Neural cell (in vitro differentiated cells): ENCODE measurements around the gene CD84. TPM values are rescaled to one million over a fixed set of nuclear protein-coding genes. Genes with fewer than 3 reads are reported as not detected.
A peak's percentile ranks its signal among the peaks of the same experiment; 100 is the strongest.

Experiments
- H2AFZ ChIP-seq: fragments of 200-600, 300-800 bp; sonication (generic), shearing (Covaris generic); 2 replicates; pipeline ENCODE4 v1.6.0; 2014; ENCODE audit warnings: low read depth, mild to moderate bottlenecking, antibody characterized with exemption, low read length, moderate library complexity
- H3F3A ChIP-seq: fragments of 200-600 bp; shearing (Covaris generic); 2 replicates; pipeline ENCODE4 v1.6.1; 2016; ENCODE audit warnings: mild to moderate bottlenecking, moderate library complexity, mixed read lengths, antibody characterized with exemption, low read length; ENCODE audit not compliant: insufficient read depth, poor library complexity, severe bottlenecking
- H3K27ac ChIP-seq: fragments of 200-600, 300-800 bp; sonication (generic), shearing (Covaris generic); 2 replicates; pipeline ENCODE4 v1.5.1; 2014; ENCODE audit warnings: mild to moderate bottlenecking, low read length, moderate library complexity
- H3K27me3 ChIP-seq: fragments of 300-800, 200-600 bp; sonication (generic), shearing (Covaris generic); 2 replicates; pipeline ENCODE4 v1.6.0; 2014; ENCODE audit warnings: mild to moderate bottlenecking, low read depth, low read length, moderate library complexity; ENCODE audit not compliant: insufficient read depth
- H3K36me3 ChIP-seq: fragments of 300-800, 200-600 bp; sonication (generic), shearing (Covaris generic); 2 replicates; pipeline ENCODE4 v1.5.1; 2014; ENCODE audit warnings: mild to moderate bottlenecking, antibody characterized with exemption, low read length, moderate library complexity; ENCODE audit not compliant: insufficient read depth
- H3K4me2 ChIP-seq: fragments of 300-800, 200-600 bp; sonication (generic), shearing (Covaris generic); 2 replicates; pipeline ENCODE4 v1.6.0; 2014; ENCODE audit warnings: mild to moderate bottlenecking, low read length
- H3K4me3 ChIP-seq: fragments of 300-800, 200-600 bp; sonication (generic), shearing (Covaris generic); 2 replicates; pipeline ENCODE4 v1.5.1; 2014; ENCODE audit warnings: mild to moderate bottlenecking, low read length, moderate library complexity
- H3K79me2 ChIP-seq: fragments of 200-600 bp; shearing (Covaris generic); replicated peaks from 2 replicates; pipeline ENCODE4 v1.6.0; 2014; ENCODE audit warnings: mild to moderate bottlenecking, low read length, moderate library complexity; ENCODE audit not compliant: insufficient read depth
- H3K9ac ChIP-seq: fragments of 300-800, 200-600 bp; sonication (generic), shearing (Covaris generic); 2 replicates; pipeline ENCODE4 v1.6.1; 2016; ENCODE audit warnings: mild to moderate bottlenecking, low read length, mixed read lengths
- H3K9me2 ChIP-seq: fragments of 200-600 bp; shearing (Covaris generic); 2 replicates; pipeline ENCODE4 v1.6.1; 2016; ENCODE audit warnings: mild to moderate bottlenecking, low read length, mixed read lengths; ENCODE audit not compliant: insufficient read depth
- H3K9me3 ChIP-seq: fragments of 200-600, 300-800 bp; sonication (generic), shearing (Covaris generic); 2 replicates; pipeline ENCODE4 v1.6.1; 2016; ENCODE audit warnings: mild to moderate bottlenecking, mixed run types, low read length, moderate library complexity, mixed read lengths
- H4K20me1 ChIP-seq: fragments of 200-600 bp; shearing (Covaris generic); 2 replicates; pipeline ENCODE4 v1.6.1; 2016; ENCODE audit warnings: mild to moderate bottlenecking, mixed run types; ENCODE audit not compliant: insufficient read depth
- CTCF ChIP-seq: fragments of 450-650 bp; IDR thresholded peaks from 2 replicates; pipeline ENCODE4 v1.5.1; 2014; ENCODE audit warnings: antibody characterized with exemption, mild to moderate bottlenecking, moderate library complexity; ENCODE audit not compliant: poor library complexity, severe bottlenecking
- EZH2 ChIP-seq: fragments of 200-600, 300-800 bp; shearing (Covaris generic), sonication (generic); IDR thresholded peaks from 2 replicates; pipeline ENCODE4 v1.6.1; 2014; ENCODE audit warnings: antibody characterized with exemption, low read length, borderline replicate concordance, mild to moderate bottlenecking; ENCODE audit not compliant: insufficient read depth, poor library complexity, severe bottlenecking
- RAD21 ChIP-seq: fragments of 450-650 bp; conservative IDR thresholded peaks from 2 replicates; pipeline ENCODE4 v1.6.1; 2014; ENCODE audit warnings: antibody characterized with exemption, mild to moderate bottlenecking, moderate library complexity
- REST ChIP-seq: IDR thresholded peaks from 2 replicates; pipeline ENCODE4 v1.6.1; 2012; ENCODE audit warnings: borderline replicate concordance
- SMC3 ChIP-seq: fragments of 450-650 bp; conservative IDR thresholded peaks from 2 replicates; pipeline ENCODE4 v1.6.1; 2014; ENCODE audit warnings: antibody characterized with exemption, mild to moderate bottlenecking, moderate library complexity; ENCODE audit not compliant: poor library complexity
- polyA plus RNA-seq: library from polyadenylated mRNA; depleted of rRNA; stranded (reverse); fragments of >200 nt; gene quantifications from 2 replicates; pipeline ENCODE4 v1.2.3, GENCODE V29; 2014

Gene CD84
- polyA plus RNA-seq, 1 donor from 2014 or later: not detected

GRCh38 chr1:160546942-160547341 is 32.4 kb downstream of the CD84 start:
- no peaks in the 10 kb centered on the region for H3F3A ChIP-seq
- TF ChIP-seq SMC3 (no peak), REST (no peak), RAD21 (no peak), CTCF (no peak)

GRCh38 chr1:160544647-160545046 is 34.6 kb downstream of the CD84 start:
- no peaks in the 10 kb centered on the region for H3K79me2 ChIP-seq
- no peaks in the 10 kb centered on the region for H3F3A ChIP-seq
- no peaks in the 10 kb centered on the region for H3K9me3 ChIP-seq
- H4K20me1 ChIP-seq: no peaks in the 10 kb centered on the region
- no peak overlapping the region for H3K9ac ChIP-seq
- H3K4me2 ChIP-seq: no peak overlapping the region
- TF ChIP-seq EZH2: no peak
- TF ChIP-seq CTCF: peak; percentile 22
- no peaks in the 10 kb centered on the region for H3K9me2 ChIP-seq
- H3K4me3 ChIP-seq: no peak overlapping the region
- H2AFZ ChIP-seq: no peak overlapping the region
- no peak overlapping the region for H3K27ac ChIP-seq
- no peaks in the 10 kb centered on the region for H3K36me3 ChIP-seq
- H3K27me3 ChIP-seq: no peaks in the 10 kb centered on the region

More at GRCh38 chr1:160546942-160547341, 32.4 kb downstream of the CD84 start:
- no peaks in the 10 kb centered on the region for H4K20me1 ChIP-seq
- no peaks in the 10 kb centered on the region for H3K9me2 ChIP-seq
- H3K36me3 ChIP-seq: no peaks in the 10 kb centered on the region
- no peaks in the 10 kb centered on the region for H3K79me2 ChIP-seq
- H3K27me3 ChIP-seq: no peaks in the 10 kb centered on the region
- H3K4me2 ChIP-seq: no peak overlapping the region
- H3K9me3 ChIP-seq: no peaks in the 10 kb centered on the region
- H2AFZ ChIP-seq: no peak overlapping the region
- no peak overlapping the region for H3K27ac ChIP-seq
- H3K9ac ChIP-seq: no peak overlapping the region
- no peak overlapping the region for H3K4me3 ChIP-seq
